GM19351 (cell line): Measurements from ENCODE around the gene INSC.

Experiments used
- ATAC-seq: cut with Tn5 transposase; IDR thresholded peaks from one replicate; pipeline ENCODE4 v1.9.1; 2021; ENCODE audit warnings: mild to moderate bottlenecking, moderate library complexity; ENCODE audit not compliant: unreplicated experiment

The INSC gene

DNA sequence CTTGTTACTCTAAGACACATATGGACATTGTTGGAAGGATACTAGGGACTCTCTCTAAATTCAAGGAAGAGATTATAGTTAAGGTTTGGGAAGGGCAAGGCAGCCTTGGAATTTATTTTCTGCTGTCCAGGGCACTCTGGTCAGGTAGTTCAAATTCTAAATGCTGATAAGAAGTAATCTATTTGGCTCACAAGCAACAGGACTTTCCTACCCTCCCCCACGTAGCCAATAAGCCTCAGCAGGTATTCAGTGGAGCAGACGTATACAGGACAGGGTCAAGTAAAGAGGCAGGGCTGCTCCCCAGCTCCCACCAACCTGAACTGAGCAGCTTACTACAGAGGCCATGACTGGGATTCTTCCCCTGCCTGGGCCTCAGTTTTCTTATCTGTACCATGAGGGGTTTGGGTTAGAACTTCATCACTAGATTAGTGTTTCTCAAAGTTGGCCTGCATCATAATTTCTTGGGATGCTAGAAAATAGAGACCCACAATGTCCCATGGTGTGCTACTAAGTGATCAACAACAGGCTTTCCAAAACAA lies 6.1 kb upstream of the INSC start:
- ATAC-seq, result no peak

DNA sequence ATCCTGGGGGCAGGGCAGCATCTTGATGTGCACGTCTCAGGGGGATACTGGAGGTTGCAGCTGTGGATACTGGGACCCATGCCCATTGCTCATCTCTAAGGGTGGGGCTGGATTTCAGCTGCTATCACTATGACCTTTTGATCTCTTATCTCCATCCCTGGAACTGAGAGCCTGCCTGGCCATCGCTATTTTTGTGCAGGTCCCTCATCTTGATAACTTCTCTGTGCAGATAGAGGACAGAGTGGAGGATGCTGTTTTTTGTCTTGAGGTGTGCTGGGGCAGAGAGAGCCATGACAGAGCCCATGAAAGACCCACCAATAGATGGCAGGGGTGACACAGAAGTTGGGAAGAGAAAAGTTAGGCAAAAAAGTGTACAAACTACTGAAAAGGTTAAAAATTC lies 5.1 kb upstream of the INSC start:
- no peak for ATAC-seq

DNA sequence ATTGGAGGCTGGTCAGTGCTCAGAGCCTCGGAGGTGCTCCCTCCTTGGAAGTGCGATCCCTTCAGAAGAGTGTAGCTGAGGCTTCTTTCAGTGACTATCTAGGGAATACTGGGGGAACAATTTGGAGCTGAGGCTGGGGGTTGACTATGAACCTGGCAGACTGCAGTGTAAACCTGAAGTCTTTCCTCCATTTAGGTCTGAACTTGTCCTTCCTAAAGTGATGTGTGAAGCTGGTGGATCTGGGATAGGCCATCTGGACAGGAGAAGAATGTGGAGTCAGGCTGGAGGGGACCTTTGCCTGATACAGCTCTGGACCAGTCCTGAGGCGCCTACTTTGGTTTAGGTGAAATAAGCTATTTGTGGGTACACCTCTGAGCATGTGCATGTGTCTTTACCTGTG lies 3.5 kb upstream of the INSC start:
- ATAC-seq, result no peak

DNA sequence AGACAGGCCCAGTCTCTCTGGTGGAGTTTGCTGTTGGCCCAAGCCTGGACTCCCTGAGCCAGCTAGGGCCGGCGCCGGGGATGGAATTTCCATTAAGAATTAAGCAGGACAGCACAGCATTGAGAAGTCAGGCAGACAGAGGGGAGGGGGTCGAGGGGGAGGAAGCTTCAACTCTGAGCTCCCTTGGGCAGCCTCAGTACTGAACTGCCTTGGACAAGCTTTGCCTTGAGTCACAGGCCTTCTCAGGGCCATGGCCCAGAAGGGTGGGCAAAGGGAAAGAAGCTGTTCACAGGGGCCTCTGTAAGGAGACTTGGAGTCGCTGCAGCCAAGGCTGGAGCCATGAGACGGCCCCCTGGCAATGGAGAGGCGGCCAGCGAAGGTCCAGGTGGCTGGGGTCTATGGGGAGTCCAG lies 2.6 kb upstream of the INSC start:
- ATAC-seq, result no peak

DNA sequence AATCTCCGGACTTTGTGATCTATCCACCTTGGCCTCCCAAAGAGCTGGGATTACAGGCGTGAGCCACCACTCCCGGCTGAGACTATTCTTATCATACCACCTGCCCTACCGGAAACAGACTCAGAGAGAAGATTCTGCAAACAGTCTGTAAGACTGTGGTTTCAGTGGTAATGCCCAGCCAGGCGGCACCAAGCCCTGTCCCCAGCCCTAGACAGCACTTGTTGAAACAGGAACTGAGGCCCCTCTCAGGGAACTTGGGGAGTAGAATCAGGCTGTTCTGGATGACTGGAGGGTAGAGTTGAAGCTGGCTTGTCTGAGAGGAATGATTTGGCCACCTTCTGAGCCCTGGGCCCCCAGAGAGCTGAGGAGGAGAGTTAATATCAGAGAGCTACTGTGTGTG lies 1.3 kb upstream of the INSC start:
- ATAC-seq, result peak; percentile 85

DNA sequence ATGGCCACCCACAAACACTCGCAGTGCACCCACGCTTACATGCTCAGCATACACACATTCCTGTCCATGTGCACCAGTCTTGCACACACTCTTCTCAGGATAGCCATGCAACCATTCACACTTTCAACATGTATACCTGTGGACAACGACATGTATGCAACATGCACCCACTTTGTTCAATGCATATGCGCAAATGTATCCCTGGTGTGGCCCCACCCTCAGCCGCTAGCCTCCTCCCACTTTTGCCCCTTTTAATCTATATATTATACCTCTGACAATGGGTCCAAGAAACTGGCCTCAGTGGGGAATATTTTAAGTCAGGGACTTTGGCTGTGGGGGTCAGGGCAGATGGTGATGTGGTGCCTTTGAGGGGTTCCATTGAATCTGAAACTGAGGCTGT lies 963 bp downstream of the INSC start:
- no peak for ATAC-seq

DNA sequence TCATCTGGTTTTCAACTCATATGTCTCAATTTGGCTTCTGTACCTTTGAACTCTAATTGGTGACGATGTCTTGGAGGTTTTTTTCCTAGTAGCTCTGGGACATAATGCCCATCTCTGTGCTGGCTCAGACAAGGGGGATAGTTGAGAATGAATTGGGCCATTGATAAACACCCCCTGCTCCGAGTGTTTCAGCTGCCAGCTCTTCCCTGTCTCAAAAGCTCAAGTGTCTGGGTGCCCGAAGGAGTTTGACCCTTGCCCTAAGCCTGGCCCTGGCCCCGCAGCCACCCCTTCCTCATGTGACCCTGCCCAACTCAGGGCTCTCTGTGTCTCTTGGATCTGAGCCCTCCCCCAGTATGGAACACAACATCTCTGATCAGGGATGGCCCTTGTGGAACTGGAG lies 3.0 kb downstream of the INSC start:
- no peak for ATAC-seq

DNA sequence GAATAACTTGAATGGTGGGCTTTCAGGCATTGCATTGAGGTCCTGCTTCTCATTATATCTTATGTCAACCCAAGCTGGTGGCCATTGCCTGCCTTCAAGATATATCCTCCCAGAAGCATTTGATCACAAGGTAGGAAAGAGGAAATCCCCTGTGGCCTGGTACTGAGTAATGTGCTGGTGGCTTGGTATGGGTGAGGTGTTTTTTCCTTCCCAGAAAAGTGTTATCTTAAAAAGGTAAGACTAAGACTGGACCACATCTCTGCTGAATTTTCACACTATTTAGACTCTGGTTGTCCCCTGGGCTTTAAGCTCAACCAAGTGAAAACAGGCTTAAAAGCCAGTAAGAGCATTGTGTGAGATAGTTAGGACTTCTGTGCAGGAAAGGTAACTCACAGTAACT lies 3.7 kb downstream of the INSC start:
- ATAC-seq, result no peak

DNA sequence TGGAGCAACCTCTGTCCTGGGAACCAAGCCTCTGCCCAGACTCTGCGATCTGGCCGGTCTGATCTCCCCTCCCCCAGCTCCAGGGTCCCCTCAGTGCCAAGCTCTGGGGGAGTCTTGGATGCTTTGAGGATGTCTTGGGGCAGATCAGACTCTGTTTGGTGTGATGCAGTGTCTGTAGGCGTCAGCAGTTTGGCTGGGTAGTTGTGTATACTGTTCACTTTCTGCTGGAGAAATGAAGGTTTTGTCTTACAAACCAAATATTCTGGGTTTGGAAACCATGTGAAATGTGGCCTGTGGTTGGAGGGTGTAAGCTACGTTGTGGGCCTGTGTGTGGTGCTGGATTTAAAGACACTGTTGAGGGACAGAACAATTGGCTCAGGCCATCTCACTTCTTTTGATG lies 4.6 kb downstream of the INSC start:
- no peak for ATAC-seq

DNA sequence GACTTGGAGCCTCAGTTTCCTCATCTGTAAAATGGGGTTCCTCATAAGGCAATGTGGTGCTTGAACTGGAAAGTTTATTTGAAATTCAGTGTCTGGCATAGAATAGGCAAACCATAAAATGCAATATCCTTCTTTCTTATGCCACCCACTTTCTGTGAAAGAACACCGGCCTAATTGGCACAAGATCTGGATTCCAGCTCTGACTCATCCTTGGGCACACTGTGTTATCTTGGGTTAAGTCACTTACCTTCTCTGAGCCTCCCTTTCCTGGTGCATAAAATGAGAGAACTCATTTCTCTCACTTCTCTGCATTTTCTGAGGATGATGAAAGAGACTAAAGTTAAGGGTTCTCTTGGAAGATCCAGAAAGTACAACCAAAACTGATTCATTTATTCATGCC lies 5.1 kb downstream of the INSC start:
- ATAC-seq, result no peak

DNA sequence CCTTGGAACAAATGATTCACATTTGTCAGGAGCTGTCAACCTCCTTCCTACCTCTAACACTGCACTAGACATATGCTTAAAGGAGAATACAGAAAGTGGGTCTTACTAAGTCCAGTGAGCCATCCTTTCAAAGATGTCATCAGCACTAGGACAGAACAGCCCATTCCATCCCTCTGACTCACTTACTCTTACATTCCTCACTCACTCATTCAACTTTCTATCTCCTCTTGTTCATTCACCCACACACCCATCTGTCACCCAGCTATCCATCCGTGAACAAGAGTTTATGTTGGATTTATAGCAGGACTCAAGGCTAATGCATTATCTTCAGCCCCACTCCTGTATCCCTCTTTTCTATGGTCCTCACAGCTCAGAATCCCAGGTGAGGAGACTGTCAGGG lies 9.1 kb downstream of the INSC start:
- no peak for ATAC-seq

DNA sequence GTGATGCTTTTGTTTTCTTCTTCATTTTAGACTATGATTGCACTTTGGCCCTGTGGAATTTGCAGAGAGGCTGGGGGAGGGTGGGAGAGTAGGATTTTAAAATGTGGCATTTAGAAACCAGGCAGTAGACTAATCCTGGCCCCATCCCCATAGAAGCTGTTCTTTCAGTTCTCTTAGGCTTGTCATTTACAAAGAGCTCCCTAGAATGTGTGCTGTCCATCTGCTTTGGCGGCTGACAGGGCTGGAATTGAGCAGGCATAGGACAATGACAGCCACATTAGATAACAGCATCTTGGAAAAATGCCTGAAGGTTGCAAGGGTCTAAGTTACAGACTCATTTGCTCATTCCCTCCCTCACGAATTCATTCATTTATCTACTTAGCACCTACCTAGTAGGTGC lies 9.8 kb downstream of the INSC start:
- ATAC-seq, result no peak

DNA sequence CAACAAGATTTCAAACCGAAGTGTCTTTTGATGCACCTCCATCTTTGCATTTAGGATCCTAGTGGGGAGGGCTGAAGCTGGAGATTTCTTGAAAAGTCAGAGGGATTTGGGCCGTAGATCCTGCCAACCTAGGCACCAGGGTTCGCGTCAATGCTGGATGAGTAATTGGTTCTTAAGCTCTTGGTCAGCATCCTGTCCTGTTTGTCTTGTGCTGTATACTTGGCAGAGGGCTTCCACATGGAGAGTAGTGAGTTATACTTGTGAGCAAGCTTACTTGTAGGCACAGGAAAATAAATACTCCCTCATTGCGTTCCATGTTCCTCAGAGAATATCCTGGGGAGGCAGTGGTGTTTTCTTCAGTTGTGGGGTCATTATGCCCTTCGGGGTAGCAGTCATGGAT lies 12.6 kb downstream of the INSC start:
- ATAC-seq, result no peak

DNA sequence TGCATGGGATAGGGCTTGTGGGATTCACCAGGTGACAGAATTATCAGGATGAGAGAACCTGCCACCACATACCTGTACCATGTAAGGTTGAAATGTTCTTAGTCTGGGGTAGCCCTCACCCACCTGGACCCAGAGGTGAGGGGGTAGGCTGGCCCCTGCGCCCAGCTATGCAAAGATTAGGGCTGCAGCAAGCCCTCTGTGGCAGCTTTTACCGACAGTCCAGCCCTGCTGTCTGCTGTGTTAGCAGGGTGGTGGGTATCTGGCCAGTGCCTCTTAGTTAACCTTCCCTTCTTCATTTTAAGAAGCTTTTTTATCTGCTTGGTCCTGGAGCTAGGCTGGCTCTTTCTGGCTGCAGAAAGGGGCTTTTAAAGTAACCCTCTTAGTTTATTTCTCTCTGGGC lies 13.9 kb downstream of the INSC start:
- ATAC-seq, result no peak

DNA sequence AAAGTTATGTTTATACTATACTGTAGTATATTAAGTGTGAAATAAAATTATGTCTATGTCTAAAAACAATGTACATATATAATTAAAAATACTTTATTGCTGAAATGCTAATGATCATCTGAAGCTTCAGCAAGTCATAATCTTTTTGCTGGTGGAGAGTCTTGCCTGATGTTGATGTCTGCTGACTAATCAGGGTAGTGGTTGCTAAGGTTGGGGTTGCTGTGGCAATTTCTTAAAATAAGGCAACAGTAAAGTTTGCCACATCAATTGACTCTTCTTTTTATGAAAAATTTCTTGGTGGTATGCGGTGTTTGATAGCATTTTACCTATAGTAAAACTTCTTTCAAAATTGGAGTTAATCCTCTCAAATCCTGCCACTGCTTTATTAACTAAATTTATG lies 21.4 kb downstream of the INSC start:
- ATAC-seq, result no peak

DNA sequence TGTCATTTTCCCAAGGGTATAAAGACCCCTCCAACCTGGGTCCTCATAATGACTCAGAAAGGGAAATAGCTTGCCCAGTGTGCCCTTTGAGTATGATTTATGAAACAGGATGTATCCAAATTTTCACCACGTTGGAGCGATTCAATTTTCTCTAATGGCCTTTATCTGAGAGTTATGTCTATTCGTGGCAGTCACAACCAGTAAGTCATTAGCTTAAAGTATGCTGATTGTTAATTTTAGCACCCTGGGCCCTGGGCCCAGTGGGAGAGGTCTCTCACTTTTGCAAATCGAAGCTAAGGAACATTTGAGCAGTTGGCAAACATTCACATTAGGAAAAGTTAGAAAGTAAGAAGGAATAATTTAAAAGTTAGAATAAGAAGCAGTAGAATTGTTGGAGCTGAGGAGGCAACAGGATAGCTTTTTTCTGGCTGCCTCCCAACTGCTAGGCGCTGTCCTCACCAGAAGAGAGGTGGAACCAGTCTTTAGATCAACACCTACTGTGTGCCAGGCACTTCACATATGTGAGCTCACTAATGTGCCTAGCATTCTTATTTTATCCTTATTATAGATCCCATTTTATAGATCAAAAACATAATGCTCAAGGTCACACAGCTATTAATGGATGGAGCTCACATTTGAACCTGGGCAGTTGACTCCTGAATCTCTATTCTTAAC lies 24.5 kb downstream of the INSC start:
- ATAC-seq, result no peak

DNA sequence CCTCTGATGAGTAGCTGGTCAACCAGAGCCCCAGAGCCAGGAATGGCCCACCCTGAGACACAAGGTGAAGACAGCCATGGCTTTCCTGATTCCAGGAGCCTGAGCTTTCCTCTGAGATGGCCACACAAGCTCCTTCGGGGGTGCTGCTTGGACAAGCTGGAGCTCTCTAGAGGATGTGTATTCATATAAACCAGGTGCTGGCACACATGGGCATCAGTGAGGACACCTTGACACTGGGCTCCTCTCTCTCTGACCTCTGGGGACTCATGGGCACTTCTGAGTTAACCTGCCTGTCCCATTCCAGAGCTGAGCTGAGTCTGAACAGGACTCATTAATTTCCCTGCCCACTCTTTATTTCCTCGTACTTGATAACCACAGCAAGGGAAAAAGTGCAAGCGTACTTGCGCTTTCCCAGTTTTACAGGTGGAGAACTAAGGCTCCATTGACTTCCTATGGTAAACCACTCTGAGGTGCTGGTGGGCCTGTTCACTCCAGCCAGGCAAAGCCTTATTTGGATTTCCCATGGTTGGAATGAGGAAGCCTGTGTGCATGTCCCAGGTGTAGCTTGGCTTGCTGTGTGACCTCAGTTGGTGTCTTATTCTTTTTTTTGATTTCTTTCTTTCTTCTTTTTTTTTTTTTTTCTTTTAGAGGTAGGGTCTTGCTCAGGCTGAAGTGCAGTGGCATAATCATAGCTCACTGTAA lies 25.4 kb downstream of the INSC start:
- ATAC-seq, result no peak

DNA sequence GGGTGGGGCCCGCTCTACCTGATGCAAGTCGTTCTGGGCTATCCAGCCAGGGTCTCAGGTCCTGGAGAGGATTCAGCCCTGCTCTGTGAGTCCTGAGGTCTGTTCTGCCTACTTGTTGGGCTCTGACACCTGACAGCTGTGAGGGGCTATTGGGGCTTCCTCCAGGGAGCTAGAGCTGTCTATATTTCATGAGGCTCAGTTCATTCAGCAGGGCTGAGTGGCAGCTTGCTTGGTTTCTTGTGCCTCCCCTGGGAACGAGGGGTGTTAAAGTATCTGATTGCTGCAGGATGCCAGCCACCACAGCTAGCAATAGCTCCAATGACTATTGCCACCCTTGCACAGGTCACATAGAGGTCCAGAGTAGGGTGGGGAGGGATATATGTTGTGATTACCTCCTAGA lies 26.7 kb downstream of the INSC start:
- no peak for ATAC-seq

DNA sequence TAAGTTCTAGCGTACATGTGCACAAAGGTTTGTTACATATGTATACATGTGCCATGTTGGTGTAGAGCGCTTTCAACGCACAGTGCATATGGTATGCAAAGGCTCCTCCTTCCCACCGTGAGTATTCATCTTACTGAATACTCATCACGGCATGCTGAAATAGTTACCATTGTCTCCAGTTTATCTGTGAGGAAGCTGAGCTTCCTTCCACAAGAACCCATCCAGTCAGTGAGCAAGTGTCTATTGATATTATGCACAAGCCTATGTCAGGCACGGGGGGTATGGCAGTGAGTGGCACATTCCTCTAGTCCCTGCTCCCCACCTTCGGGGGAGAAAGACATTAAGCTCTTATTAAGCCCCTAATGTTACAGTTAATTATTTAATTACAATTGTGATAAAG lies 28.1 kb downstream of the INSC start:
- no peak for ATAC-seq

DNA sequence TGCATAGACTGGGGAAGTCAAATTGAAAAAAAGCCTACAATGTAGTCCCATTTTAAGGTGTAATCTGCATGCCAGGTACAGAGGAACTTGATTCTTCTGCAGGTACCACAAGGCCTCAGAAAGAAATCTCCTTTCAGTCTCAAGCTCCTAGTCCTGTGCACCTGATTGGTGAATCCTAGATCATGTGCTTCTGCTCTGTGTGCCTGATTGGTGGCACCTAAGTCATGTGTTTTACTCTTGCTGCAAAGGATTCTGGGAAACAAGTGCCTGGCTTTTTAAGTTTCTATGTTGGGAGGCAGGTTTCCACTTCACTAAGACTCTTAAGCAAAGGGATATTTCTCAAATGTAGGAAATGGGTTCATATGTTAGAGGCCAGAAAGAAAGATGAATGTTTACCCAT lies 29.1 kb downstream of the INSC start:
- ATAC-seq, result no peak

DNA sequence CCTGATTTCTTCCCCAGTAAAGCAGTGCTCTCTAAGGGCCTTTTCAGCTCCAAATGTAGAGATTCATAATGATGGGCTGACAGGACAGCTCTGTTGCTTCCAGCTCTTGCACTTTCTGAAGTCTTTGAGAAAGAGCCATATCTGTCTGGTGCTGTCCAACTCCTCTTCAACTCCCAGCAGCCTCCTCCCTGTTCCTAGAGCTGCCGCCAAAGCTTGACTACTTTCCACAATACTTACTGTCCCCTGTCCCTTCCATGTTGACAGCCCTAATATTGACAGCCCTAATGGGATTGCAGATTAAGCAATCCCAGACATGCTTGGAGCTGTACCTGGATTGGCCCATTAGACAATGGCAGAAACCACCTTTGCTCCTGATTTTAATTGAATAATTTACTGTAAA lies 29.6 kb downstream of the INSC start:
- ATAC-seq, result no peak

DNA sequence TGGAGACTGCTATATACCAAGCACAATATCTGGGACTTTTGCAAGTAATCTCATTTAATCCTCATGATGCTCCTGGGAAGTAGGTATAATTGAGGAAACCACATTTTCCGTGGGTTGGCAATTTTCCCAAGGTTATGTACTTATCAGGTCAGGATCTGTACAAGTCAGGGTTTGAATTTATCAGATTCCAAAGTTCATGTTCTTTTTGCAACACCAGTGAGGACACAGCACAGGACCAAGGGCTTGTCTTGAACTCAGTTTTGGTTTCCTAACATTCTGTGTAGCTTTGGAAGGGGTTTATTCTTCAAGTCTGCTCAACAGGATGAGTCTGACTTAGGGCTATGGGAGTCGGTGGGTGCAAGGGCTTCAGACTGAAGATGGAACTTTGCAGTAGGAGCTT lies 30.4 kb downstream of the INSC start:
- no peak for ATAC-seq

DNA sequence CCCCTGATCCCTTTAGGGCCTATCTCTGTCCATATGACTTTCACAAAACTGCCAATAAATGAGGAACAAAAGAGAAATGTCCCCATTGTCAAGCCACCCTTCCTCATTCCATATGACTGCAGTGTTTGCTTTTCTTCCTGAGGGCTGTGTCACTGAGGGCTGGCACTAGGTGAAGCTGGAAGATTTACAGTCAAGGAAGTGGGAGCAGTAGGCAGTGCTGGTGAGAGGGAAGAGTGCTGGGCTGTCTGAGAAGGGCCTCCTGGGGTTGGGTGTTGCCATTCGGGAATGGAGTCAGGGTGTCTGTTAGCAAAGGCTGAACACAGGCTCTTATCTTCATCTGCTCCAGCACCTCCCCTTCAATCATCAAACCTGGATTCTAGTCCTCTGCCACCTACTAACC lies 30.9 kb downstream of the INSC start:
- no peak for ATAC-seq
